Cardiac muscle cell (in vitro differentiated cells and primary cell): ENCODE measurements around the gene XYLT1. TPM values are rescaled to one million over a fixed set of nuclear protein-coding genes. Genes with fewer than 3 reads are reported as not detected.

ENCODE experiments used
- DNase-seq, 2 donors: peaks; one replicate each; pipeline versions ENCODE4 v3.0.0 to v3.0.0-alpha.2; 2010 to 2017; ENCODE audit warnings: low read depth in 1 of 2, low spot score in 1 of 2
- H3K27ac ChIP-seq: fragments of 200-600 bp; sonication (generic); 2 replicates; pipeline ENCODE4 v1.5.1; 2016
- H3K27me3 ChIP-seq: fragments of 200-600 bp; sonication (generic); 2 replicates; pipeline ENCODE4 v1.6.0; 2016; ENCODE audit warnings: control low read depth
- H3K36me3 ChIP-seq: fragments of 200-600 bp; sonication (generic); 2 replicates; pipeline ENCODE4 v1.5.1; 2016; ENCODE audit warnings: control low read depth
- H3K4me1 ChIP-seq: fragments of 200-600 bp; sonication (generic); 2 replicates; pipeline ENCODE4 v1.8.1; 2017; ENCODE audit warnings: low read depth, mild to moderate bottlenecking, mixed run types
- H3K4me3 ChIP-seq: fragments of 200-600 bp; sonication (generic); 2 replicates; pipeline ENCODE4 v1.5.1; 2016; ENCODE audit warnings: mild to moderate bottlenecking
- H3K9me3 ChIP-seq: fragments of 200-600 bp; sonication (generic); 2 replicates; pipeline ENCODE4 v1.5.1; 2017; ENCODE audit warnings: low read depth, mild to moderate bottlenecking, control low read depth
- polyA plus RNA-seq: library from polyadenylated mRNA; unstranded; fragments of >200 nt; fragmentation: Nextera tagmentation; extraction: Ambion mirVana; gene quantifications from 2 replicates; pipeline ENCODE4 v1.2.1, GENCODE V29; 2016
- total RNA-seq: library from RNA; depleted of rRNA; stranded (reverse); fragments of >200 nt; gene quantifications from 2 replicates; pipeline ENCODE4 v1.2.3, GENCODE V29; 2016
- TF ChIP-seq, protein P1 (sequence below): IDR thresholded peaks from 2 replicates; pipeline ENCODE4 v1.5.1; 2012; ENCODE audit warnings: low read depth, mild to moderate bottlenecking, low read length

Gene XYLT1
- total and polyA plus RNA-seq, 2 experiments from 2014 or later: 3.1 to 7.2 TPM

DNA sequence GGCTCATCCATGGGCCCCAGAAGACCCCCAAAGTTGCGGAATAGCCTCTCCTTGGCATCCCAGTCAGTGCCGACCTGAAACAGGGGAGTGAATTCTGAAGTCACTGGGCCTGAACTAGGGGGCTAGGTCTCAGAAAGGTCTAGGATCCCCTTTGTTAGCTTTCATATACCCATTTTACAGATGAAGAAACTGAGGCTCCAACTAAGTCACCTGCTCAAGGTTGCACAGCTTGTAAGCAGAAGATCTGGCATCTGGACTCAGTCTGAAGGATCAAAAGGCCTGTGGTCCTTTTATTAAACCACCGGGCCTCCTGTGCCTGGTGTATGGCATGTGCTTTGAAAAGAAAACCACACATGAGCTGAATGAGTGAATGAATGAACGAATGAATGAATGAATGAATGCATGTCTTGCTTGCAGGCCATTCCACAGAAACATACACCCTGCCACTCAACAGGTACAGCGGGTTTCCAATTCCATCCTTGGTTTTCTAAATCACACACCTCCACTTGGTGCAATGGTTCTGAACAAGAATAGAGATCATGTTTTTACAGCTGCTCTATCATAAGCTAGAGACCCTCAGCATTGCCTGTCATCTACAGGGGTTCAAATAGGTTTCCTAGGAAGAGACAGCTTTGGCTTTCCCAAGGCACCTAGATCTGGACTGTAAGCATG, 352.7 kb downstream of the XYLT1 start:
- Histone ChIP-seq H3K4me1 (no peaks in the 10 kb centered on the region), H3K36me3 (no peaks in the 10 kb centered on the region), H3K27ac (no peak overlapping the region), H3K9me3 (no peaks in the 10 kb centered on the region), H3K27me3 (no peaks in the 10 kb centered on the region), H3K4me3 (no peak overlapping the region)
- DNase-seq: no peak
- TF ChIP-seq, protein P1, sequence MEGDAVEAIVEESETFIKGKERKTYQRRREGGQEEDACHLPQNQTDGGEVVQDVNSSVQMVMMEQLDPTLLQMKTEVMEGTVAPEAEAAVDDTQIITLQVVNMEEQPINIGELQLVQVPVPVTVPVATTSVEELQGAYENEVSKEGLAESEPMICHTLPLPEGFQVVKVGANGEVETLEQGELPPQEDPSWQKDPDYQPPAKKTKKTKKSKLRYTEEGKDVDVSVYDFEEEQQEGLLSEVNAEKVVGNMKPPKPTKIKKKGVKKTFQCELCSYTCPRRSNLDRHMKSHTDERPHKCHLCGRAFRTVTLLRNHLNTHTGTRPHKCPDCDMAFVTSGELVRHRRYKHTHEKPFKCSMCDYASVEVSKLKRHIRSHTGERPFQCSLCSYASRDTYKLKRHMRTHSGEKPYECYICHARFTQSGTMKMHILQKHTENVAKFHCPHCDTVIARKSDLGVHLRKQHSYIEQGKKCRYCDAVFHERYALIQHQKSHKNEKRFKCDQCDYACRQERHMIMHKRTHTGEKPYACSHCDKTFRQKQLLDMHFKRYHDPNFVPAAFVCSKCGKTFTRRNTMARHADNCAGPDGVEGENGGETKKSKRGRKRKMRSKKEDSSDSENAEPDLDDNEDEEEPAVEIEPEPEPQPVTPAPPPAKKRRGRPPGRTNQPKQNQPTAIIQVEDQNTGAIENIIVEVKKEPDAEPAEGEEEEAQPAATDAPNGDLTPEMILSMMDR: no peak

DNA sequence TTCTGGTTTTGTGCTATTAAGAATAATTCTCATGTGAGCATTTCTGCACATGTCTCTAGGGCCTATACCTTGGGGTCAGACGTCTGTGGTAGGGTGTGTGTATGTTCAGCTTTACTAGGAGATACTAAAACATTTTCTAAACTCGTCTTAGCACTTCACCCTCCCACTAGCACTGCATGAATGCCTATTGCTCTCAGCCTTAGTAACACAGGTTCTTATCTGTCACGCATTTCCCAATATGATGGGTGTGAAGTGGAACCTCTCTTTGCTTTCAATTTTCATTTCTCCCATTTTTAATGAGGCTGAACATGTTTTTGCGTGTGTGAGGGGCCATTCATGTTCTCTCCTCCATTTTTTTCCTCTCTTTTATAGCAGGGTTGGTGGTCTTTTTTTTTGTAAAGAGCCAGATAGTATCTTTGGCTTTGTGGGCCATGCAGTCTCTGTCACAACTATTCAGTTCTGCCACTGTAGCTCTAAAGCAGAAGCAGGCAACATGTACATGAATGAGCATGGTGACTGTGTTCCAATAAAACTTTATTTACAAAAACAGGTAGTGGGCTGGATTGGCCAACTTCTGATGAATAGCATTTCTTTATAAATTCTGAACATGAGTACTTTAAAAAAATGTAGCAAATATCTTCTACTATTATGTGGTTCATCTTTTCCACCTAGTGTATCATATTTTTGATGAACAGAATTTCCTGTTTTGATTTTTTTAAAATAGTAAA, 354.0 kb downstream of the XYLT1 start:
- Histone ChIP-seq H3K4me1 (no peaks in the 10 kb centered on the region), H3K4me3 (no peak overlapping the region), H3K27me3 (no peaks in the 10 kb centered on the region), H3K9me3 (no peaks in the 10 kb centered on the region), H3K27ac (no peak overlapping the region), H3K36me3 (no peaks in the 10 kb centered on the region)
- no peak for DNase-seq
- TF ChIP-seq, protein P1: no peak

DNA sequence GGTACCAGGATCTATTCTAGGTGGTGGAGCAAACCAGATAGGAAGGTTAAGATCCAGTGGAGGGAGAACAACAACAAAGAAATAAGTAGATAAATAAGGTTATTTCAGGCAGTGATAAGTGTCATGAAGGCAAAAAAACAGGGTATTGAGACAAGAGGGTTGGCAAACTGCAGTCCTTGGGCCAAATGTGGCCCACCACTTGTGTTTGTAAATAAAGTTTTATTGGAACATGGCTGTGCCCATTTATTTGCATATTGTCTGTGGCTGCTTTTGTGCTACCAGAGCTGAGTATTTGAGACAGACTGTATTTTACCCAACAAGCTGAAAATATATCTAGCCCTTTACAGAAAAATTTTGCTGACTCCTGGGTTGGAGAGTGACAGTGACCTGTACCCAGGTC, 361.3 kb downstream of the XYLT1 start:
- TF ChIP-seq, protein P1: no peak
- Histone ChIP-seq H3K4me1 (no peaks in the 10 kb centered on the region), H3K4me3 (no peak overlapping the region), H3K27me3 (no peaks in the 10 kb centered on the region), H3K27ac (no peak overlapping the region), H3K9me3 (no peaks in the 10 kb centered on the region), H3K36me3 (no peaks in the 10 kb centered on the region)
- no peak for DNase-seq

DNA sequence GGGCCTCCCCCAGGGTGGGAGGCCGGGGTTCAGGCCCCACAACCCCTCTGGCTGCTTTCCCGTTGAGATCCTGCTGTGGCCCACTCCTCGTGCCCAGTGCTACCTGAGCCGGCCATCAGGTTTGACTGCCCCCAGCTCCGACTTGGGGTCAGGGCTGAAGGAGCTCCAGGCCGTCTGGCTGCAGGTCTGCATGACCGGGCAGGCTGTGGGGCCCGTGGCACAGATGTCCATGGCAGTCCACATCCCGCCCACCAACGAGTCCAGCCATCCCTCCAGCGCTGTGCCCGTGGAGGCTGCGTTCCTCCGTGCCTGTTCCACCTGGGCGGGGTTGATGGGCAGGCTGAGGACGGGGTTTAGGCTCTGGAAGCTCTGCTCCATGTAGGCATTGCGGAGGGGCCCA, 362.2 kb downstream of the XYLT1 start:
- TF ChIP-seq, protein P1: no peak
- Histone ChIP-seq H3K27me3 (no peaks in the 10 kb centered on the region), H3K4me1 (no peaks in the 10 kb centered on the region), H3K4me3 (no peak overlapping the region), H3K27ac (no peak overlapping the region), H3K9me3 (no peaks in the 10 kb centered on the region), H3K36me3 (no peaks in the 10 kb centered on the region)
- DNase-seq: no peak

DNA sequence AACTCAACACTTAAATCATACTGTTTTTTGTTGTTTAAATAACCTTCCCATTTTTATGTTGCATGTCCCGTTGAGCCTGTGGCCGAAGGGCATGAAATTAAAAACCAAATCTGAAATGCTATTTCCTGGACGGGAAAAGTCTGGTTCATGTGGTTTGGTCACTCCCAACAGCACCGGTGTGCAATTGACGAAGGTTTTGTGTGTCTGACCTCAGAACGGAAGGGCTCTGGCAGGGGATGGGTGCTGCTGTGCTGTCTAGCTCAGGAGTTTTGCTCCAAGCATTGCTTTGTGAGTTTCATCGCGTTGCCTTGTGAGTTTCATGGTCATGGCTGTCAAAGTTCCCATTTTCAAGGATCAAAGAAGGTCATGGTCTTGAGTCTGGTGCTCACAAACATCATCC, 363.3 kb downstream of the XYLT1 start:
- H3K4me3 ChIP-seq: no peak overlapping the region
- H3K4me1 ChIP-seq: no peaks in the 10 kb centered on the region

More for the DNA sequence above, 363.3 kb downstream of the XYLT1 start:
- Histone ChIP-seq H3K27ac (no peak overlapping the region), H3K9me3 (no peaks in the 10 kb centered on the region), H3K27me3 (no peaks in the 10 kb centered on the region), H3K36me3 (no peaks in the 10 kb centered on the region)
- TF ChIP-seq, protein P1: no peak
- DNase-seq: no peak
